ENCODE results near the gene RPUSD3. TPM values are rescaled to one million over a fixed set of nuclear protein-coding genes. Genes with fewer than 3 reads are reported as not detected.
A peak's percentile ranks its signal among the peaks of the same experiment; 100 is the strongest.

Gene RPUSD3
- total RNA-seq, 1 experiment from 2014 or later, result 46.9 TPM

DNA sequence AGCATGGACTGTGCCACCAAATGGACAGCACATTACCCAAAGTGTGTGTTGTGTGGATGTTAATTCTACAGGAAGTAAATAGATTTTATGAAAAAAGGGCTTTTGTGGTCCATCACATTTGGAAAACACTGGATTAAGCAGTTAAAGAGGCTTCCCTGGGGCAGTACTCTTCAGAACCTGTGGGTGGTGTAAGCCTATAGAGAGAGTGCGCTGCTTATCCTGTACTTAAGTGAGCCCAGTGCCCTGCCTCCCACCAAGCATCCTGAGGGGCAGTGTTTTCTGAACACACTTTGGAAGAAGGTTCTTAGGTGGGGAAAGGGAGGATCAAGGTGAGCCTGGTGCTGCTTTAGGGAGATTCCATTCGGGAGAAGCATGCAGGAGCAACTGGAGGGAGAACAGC, 22.9 kb downstream of the RPUSD3 start:
- no peaks in the 10 kb centered on the region for H3K36me3 ChIP-seq (ENCODE audit: insufficient read depth, low read length, poor library complexity, severe bottlenecking)
- TF ChIP-seq, protein P1, sequence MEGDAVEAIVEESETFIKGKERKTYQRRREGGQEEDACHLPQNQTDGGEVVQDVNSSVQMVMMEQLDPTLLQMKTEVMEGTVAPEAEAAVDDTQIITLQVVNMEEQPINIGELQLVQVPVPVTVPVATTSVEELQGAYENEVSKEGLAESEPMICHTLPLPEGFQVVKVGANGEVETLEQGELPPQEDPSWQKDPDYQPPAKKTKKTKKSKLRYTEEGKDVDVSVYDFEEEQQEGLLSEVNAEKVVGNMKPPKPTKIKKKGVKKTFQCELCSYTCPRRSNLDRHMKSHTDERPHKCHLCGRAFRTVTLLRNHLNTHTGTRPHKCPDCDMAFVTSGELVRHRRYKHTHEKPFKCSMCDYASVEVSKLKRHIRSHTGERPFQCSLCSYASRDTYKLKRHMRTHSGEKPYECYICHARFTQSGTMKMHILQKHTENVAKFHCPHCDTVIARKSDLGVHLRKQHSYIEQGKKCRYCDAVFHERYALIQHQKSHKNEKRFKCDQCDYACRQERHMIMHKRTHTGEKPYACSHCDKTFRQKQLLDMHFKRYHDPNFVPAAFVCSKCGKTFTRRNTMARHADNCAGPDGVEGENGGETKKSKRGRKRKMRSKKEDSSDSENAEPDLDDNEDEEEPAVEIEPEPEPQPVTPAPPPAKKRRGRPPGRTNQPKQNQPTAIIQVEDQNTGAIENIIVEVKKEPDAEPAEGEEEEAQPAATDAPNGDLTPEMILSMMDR (conservative IDR thresholded peaks at IDR 0.05; ENCODE audit: low read depth, low read length), result peak; percentile 50
- TF ChIP-seq EZH2 (IDR thresholded peaks at IDR 0.05; ENCODE audit: borderline replicate concordance, low read depth, low read length, poor library complexity, severe bottlenecking), result no peak
- no peaks in the 10 kb centered on the region for H3K9me3 ChIP-seq (ENCODE audit: low read depth, low read length, poor library complexity, severe bottlenecking)
- ChIA-PET CTCF (no interaction called here), POLR2A (ENCODE audit: low non-redundant PET) (no interaction called here)
- no peak overlapping the region for H3K4me3 ChIP-seq (ENCODE audit: low read depth, low read length, poor library complexity, severe bottlenecking)
- no peak overlapping the region for H3K27ac ChIP-seq (ENCODE audit: low read depth, low read length, poor library complexity, severe bottlenecking)
- H3K27me3 ChIP-seq (replicated peaks; ENCODE audit: insufficient read depth, low read depth, low read length, poor library complexity), result no peaks in the 10 kb centered on the region
- DNase-seq (ENCODE audit: low spot score), result peak; percentile 52
- no TSS peak for BruUV-seq (replicated peaks)
- intact Hi-C loops (cut with micrococcal nuclease; ENCODE audit: unreplicated experiment), result no loop called here
- H3K4me1 ChIP-seq (ENCODE audit: insufficient read depth, low read length, poor library complexity, severe bottlenecking), result no peaks in the 10 kb centered on the region

DNA sequence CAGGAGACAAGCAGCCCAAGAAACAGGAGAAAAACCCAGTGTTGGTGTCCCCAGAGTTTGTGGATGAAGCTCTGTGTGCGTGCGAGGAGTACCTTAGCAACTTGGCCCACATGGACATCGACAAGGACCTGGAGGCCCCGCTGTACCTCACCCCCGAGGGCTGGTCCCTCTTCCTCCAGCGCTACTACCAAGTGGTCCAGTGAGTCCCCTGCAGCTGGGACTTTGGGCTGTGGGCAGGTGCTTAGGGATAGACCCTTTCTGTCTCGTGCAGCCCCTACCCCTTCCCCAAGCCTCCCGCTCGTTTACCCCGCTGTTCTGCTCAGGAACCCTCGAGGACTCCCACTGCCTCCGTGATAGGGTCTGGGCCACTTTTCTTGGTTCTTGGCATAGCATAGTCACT, 23.3 kb downstream of the RPUSD3 start:
- Histone ChIP-seq H3K4me3 (ENCODE audit: low read depth, low read length, poor library complexity, severe bottlenecking) (no peak overlapping the region), H3K27ac (ENCODE audit: low read depth, low read length, poor library complexity, severe bottlenecking) (no peak overlapping the region), H3K4me1 (ENCODE audit: insufficient read depth, low read length, poor library complexity, severe bottlenecking) (no peaks in the 10 kb centered on the region), H3K27me3 (replicated peaks; ENCODE audit: insufficient read depth, low read depth, low read length, poor library complexity) (no peaks in the 10 kb centered on the region), H3K36me3 (ENCODE audit: insufficient read depth, low read length, poor library complexity, severe bottlenecking) (no peaks in the 10 kb centered on the region), H3K9me3 (ENCODE audit: low read depth, low read length, poor library complexity, severe bottlenecking) (no peaks in the 10 kb centered on the region)
- TF ChIP-seq, protein P1 (conservative IDR thresholded peaks at IDR 0.05; ENCODE audit: low read depth, low read length), result no peak
- TF ChIP-seq EZH2 (IDR thresholded peaks at IDR 0.05; ENCODE audit: borderline replicate concordance, low read depth, low read length, poor library complexity, severe bottlenecking), result no peak
- ChIA-PET POLR2A (ENCODE audit: low non-redundant PET) (no interaction called here), CTCF (no interaction called here)
- no TSS peak for BruUV-seq (replicated peaks)
- DNase-seq (ENCODE audit: low spot score), result no peak
- intact Hi-C loops (cut with micrococcal nuclease; ENCODE audit: unreplicated experiment), result no loop called here

DNA sequence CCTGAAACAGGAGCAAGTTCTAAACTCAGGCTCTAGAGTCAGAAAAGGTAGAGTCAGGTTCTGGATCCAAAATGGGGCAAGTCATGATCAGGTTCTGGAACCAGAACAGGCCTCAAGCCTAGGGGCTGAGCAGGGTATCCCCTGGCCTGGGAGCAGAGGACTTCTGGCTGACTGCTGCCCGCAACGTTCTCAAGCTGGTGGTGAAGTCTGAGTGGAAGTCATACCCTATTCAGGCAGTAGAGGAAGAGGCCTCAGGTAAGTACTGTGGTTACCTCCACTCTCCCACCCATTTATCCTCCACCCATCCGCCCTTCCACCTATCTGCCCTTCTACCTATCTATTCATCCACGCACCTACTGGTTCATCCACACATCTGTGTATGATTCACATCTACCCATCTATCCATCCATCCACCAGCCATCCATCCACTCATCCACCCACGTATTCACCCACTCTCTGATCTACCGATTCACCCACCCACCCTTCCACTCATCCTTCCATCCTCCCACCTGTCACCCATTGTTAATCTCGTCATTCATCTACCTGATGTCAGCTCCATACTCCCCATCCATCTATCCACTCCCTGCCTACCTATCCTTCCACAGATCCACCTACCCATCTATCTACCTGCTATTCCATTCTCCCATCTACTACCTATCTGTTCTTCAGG, 25.0 kb downstream of the RPUSD3 start:
- POLR2A ChIA-PET (ENCODE audit: low non-redundant PET), result no interaction called here
- intact Hi-C loops (cut with micrococcal nuclease; ENCODE audit: unreplicated experiment), result no loop called here
- CTCF ChIA-PET, result no interaction called here

More for the DNA sequence above, 25.0 kb downstream of the RPUSD3 start:
- no peaks in the 10 kb centered on the region for H3K9me3 ChIP-seq (ENCODE audit: low read depth, low read length, poor library complexity, severe bottlenecking)
- H3K36me3 ChIP-seq (ENCODE audit: insufficient read depth, low read length, poor library complexity, severe bottlenecking), result no peaks in the 10 kb centered on the region
- DNase-seq (ENCODE audit: low spot score), result no peak
- BruUV-seq (replicated peaks), result no TSS peak
- H3K27ac ChIP-seq (ENCODE audit: low read depth, low read length, poor library complexity, severe bottlenecking), result no peak overlapping the region
- TF ChIP-seq, protein P1 (conservative IDR thresholded peaks at IDR 0.05; ENCODE audit: low read depth, low read length), result no peak
- TF ChIP-seq EZH2 (IDR thresholded peaks at IDR 0.05; ENCODE audit: borderline replicate concordance, low read depth, low read length, poor library complexity, severe bottlenecking), result no peak
- H3K27me3 ChIP-seq (replicated peaks; ENCODE audit: insufficient read depth, low read depth, low read length, poor library complexity), result no peaks in the 10 kb centered on the region
- no peak overlapping the region for H3K4me3 ChIP-seq (ENCODE audit: low read depth, low read length, poor library complexity, severe bottlenecking)
- no peaks in the 10 kb centered on the region for H3K4me1 ChIP-seq (ENCODE audit: insufficient read depth, low read length, poor library complexity, severe bottlenecking)
